Skin epidermis (tissue), 12 donors: ENCODE measurements around the gene PTPN13.
"Not testable (repeated sequence)": the region's sequence is repeated elsewhere in the genome, so short reads cannot be mapped to it uniquely, and the experiment has no call there.

Experiments used
- H3K27ac ChIP-seq, 21 experiments: fragments of 200-600 bp; sonication (generic) in 11 of 21; one replicate each; pipeline ENCODE4 v1.5.0; 2020; ENCODE audit warnings: mild to moderate bottlenecking in 3 of 21, inconsistent platforms in 2 of 21, moderate library complexity in 2 of 21
- H3K4me3 ChIP-seq, 7 experiments: fragments of 200-600 bp; sonication (generic) in 2 of 7; one replicate each; pipeline ENCODE4 v1.5.0; 2020; ENCODE audit warnings: inconsistent platforms in 2 of 7, mild to moderate bottlenecking in 2 of 7, moderate library complexity in 1 of 7

The PTPN13 gene

DNA sequence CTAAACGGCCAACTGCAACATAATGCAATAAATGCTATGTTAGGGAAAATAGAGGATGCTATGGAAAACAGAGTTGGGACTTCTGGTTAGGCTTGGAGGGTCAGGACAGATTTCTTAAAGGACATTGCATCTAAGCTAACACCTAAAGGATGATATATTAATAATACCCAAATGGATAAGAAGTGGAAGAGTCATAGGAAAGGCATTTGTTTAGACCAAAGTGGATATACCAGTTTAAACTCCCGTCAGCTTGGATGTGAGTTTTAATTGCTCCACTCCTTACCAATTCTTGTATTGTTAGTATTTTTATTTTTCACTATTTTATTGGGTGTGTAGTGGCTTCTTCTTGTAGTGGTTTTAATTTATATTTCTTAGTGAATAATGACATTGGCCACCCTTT is 93.9 kb downstream of the PTPN13 start:
- Histone ChIP-seq H3K27ac (no peak overlapping the region), H3K4me3 (no peak overlapping the region)

DNA sequence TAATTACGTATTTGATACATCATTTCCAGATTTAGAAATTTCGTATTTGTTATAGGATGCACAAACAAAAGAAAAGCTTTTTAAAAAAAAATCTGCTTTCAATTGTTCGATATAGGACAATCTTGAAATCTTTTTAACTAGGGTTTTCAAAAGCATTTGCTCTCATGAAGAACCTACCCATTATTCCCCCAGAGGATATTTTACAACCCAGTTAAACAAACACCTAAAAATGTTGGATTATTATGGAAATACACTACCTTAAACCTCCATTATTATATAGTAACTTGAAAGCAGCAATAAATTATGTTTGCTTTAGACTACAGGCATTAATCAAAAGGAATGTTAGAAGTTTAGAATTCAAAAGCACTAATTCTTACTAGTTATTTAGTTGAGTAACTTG is 110.5 kb downstream of the PTPN13 start:
- Histone ChIP-seq H3K27ac (no peak overlapping the region), H3K4me3 (no peak overlapping the region)

DNA sequence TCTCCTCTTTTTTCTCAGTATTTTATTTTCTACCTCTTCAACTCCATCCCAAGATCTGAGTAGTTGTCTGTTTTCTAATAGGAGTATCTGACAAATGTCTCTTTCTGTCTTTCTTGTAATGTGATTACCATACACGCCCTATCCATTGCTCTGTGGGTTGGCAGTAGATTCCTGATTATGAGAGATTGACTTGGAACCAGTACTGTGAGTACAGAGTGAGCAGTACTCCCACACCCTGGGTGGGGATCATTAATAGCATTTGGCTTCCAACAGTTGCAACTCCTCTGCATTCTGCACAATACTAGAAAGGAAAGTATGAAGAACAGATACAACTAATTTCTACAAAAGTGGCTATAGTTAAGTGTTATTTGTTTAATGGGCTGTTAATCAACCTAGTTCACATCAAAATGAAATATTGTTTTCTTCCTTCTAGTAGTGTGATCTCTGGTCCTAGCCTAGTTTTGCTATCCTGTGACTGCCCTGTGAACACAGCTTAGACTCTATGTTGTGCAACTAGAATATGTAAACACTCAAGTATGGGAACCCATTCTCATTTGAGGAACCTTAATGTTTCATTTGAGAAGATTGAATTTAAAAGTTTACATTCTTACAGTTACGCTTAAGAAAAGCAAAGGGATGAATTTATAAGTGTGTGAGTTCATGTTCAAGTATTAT is 112.9 kb downstream of the PTPN13 start:
- Histone ChIP-seq H3K4me3 (no peak overlapping the region), H3K27ac (peak overlapping the region in 6 of 21 experiments; percentile 2 to 61 (median 20))

DNA sequence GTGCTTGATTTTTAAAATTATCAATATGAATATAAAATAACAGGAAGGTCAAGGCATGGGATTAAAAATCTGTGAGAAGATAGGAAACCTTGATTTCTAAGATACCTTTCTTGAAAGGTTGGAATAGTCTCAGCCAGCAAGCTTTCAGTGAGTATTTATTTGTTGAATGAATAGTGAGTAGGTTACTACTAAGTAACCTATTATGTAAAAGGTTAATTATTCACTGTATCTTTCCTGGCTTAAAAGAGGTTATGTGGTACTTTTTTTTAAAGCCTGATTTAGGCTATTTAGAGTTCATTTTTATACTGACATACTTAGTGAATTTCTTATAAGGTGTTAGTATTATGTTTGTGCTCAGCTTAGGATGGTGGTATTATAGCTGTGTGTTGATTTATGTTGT is 123.5 kb downstream of the PTPN13 start:
- H3K4me3 ChIP-seq, result no peak overlapping the region
- no peak overlapping the region for H3K27ac ChIP-seq

DNA sequence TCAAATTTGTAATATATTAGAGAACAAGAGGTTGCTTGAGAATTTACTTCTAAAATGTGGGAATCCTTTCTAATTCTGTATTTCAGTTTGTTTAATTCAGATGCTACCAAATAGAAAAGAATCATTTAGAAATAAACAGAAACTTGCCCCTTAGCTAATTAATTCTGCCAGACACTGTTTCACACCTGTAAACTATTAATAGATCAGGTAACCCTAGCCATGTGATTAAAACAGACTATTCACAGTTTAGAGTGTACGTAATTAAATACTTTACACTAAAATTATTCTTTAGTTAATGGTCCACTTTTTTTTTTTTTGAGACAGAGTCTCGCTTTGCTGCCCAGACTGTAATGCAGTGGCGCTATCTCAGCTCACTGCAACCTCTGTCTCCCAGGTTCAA is 124.0 kb downstream of the PTPN13 start:
- no peak overlapping the region for H3K4me3 ChIP-seq

DNA sequence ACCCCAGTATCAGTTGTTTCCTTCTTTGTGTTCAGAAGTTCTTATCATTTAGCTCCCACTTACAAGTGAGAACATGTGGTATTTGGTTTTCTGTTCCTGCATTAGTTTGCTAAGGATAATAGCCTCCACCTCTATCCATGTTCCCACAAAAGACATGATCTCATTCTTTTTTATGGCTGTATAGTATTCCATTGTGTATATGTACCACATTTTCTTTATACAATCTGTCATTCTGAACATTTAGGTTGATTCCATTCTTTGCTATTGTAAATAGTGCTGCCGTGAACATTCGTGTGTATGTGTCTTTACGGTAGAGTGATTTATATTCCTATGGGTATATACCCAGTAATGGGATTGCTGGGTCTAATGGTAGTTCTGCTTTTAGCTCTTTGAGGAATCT is 125.0 kb downstream of the PTPN13 start:
- H3K4me3 ChIP-seq, result not testable (repeated sequence)

More for the DNA sequence above, 124.0 kb downstream of the PTPN13 start:
- H3K27ac ChIP-seq, result no peak overlapping the region

DNA sequence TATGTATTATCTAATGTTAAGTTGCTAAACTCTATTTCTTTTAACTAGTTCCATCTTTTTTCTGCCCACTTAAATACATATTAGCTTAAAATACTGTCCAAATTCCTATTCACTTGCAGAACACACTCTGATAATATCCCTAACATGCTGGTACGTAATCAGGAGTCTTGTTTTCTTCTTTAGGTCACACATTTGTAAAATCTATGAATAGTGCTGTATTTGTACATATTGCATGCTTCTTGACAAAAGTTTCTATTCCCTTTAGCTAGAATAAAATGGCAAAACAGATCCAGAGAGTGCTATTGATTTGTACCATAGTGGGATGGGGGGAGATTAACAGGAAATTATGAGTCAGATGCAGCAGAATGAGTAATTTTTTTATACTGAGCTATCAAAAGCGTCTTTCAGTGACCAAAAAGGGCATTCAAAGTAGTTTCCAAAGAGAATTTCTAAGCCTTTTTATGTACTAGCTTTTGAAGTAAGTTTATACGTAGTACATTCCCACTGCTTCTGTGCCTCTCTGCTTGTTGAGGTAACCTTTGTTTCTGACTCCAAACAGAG is 126.5 kb downstream of the PTPN13 start:
- Histone ChIP-seq H3K27ac (peak overlapping the region in 1 of 21 experiments; percentile 4), H3K4me3 (no peak overlapping the region)

More for the DNA sequence above, 125.0 kb downstream of the PTPN13 start:
- H3K27ac ChIP-seq, result not testable (repeated sequence)

DNA sequence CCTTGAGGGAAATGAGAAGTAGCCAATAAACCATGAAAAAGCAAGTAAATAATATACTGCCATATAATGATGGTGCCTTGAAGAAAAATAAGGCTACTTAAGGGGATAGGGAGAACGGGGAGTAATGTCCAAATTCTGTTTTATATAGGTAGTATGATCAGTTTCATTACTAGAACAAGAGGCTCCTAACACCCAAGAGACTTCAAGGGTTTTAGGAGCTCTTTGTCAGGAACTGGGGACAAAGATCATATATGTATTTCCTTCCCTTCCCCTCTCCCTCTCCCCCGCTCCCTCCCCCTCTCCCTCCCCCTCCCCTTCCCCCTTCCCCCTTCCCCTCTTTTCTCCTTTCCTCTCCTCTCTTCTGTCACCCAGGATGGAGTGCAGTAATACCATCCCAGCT is 127.3 kb downstream of the PTPN13 start:
- Histone ChIP-seq H3K27ac (peak overlapping the region in 2 of 21 experiments; percentile 4 to 6), H3K4me3 (no peak overlapping the region)

DNA sequence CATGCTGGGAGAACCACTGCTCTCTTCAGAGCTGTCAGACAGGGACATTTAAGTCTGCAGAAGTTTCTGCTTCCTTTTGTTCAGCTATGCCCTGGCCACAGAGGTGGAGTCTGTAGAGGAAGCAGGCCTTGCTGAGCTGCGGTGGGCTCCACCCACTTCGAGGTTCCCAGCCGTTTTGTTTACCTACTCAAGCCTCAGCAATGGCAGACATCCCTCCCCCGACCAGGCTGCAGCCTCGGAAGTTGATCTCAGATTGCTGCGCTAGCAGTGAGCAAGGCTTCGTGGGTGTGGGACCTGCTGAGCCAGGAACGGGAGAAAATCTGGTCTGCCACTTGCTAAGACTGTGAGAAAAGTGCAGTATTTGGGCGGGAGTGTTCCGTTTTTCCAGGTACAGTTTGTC is 136.2 kb downstream of the PTPN13 start:
- Histone ChIP-seq H3K27ac (no peak overlapping the region), H3K4me3 (no peak overlapping the region)

DNA sequence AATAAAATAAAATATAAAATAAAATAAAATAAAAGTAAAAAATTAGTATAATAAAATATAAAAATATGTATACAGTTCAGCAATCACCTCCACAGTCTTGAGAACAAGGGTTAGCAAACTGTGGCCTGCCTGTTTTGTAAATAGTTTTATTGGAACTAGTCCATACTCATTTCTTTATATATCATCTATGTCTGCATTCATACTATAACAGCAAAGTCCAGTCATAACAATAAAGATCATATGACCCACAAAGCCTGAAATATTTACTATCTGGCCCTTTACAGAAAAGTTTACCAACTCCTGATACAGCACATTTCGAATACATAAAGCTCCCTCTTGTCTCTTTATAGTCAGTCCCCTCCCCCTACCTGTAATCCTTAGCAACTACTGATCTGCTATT is 143.1 kb downstream of the PTPN13 start:
- no peak overlapping the region for H3K27ac ChIP-seq
- H3K4me3 ChIP-seq, result no peak overlapping the region

DNA sequence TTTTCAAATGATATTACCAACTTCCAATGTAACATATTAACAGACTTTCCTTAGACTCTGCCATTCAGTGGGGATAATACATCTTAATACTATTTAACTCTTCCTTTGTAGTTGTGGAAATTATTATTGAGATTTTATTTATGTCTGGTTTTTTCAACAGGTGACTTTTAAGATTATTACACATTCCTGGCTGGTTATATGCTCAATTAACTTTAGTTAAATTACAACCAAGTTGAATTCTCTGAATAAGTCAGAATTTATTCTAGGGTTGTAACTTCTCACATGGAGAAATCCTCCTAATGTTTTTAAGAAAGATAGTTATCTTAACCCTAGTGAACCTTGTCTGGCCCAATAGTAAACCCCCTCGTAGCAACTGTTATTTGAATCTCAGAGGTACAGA is 147.7 kb downstream of the PTPN13 start:
- Histone ChIP-seq H3K4me3 (no peak overlapping the region), H3K27ac (no peak overlapping the region)

DNA sequence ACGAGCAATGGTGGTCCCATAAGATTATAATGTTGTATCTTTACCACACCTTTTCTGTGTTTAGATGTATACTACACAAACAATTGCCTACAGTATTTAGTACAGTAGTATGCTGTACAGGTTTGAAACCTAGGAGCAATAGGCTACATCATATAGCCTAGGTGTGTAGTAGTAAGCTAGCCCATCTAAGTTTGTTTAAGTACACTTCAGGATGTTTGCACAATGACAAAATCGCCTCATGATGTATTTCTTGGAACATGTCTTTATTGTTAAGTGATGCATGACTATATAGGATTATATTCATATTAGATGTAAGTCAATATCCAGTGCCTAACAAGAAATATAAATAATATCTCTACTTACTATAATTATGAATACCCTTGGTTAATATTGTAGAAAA is 150.5 kb downstream of the PTPN13 start:
- H3K4me3 ChIP-seq, result no peak overlapping the region
- H3K27ac ChIP-seq, result no peak overlapping the region

DNA sequence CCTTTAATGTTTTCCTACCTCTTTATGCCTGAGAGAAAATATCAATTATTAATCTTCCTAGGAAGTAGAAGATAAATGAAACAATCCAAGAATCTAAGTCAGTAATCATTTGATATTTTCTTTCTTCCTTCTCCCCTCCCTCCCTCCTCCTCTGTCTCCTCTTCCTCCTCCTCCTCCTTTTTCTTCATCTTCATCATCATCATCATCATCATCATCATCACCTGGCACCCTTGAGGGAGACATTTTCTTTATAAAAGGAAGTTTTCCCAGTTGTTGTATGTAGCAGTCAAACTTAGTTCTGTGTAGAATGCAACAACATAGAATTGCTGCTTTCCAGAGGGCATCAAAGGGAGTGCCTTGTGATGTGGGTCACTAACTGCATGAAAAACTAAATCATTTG is 155.0 kb downstream of the PTPN13 start:
- H3K4me3 ChIP-seq, result no peak overlapping the region

DNA sequence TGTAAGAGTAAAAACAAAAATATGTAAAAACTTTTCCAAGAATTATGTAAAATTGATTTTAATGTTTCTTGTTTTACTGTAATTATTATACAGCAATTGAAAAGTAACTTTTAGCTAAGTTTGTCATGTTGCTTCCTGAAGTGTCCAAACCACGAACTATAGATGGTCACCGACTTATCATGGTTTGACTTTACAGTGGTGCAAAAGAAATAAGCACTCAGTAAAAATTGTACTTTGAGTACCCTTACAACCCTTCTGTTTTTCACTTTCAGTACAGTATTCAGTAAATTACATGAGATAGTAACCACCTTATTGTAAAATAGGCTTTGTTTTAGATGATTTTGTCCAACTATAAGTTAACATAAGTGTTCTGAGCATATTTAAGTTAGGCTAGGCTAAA is 161.3 kb downstream of the PTPN13 start:
- Histone ChIP-seq H3K27ac (no peak overlapping the region), H3K4me3 (no peak overlapping the region)

More for the DNA sequence above, 155.0 kb downstream of the PTPN13 start:
- H3K27ac ChIP-seq, result no peak overlapping the region

DNA sequence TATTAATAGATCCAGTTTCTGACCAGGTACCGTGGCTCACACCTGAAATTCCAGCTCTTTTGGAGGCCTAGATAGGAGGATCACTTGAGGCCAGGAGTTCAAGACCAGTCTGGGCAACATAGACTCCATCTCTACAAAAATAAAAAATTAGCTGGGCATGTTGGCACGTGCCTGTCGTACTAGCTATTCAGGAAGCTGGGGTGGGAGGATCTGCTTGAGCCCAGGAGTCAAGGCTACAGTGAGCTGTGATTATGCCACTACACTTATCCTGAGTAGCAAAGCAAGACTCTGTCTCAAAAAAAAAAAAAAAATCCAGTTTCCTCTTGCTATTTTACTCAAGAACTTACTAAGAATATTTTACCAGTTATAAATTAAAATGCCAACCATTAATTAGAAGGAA is 163.4 kb downstream of the PTPN13 start:
- no peak overlapping the region for H3K4me3 ChIP-seq

DNA sequence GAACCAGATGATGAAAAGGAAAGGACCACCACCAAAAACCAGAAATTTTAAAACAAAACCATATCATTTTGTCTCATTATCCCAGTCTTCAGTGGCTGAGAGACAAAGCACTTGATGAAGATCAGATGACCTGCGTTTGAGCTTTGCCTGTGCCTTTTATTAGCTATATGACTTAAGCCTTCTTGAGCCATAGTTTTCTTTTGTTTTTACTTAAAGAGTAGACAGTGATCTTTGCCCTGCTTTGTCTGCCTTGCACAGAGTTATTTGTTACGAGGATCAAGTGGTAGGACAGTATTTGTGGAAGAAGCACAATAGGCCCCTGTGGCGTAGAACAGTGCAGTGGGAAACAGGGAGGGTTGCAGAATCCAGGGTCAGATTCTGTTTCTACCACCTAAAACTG is 165.2 kb downstream of the PTPN13 start:
- Histone ChIP-seq H3K27ac (no peak overlapping the region), H3K4me3 (no peak overlapping the region)

More for the DNA sequence above, 163.4 kb downstream of the PTPN13 start:
- H3K27ac ChIP-seq, result no peak overlapping the region

DNA sequence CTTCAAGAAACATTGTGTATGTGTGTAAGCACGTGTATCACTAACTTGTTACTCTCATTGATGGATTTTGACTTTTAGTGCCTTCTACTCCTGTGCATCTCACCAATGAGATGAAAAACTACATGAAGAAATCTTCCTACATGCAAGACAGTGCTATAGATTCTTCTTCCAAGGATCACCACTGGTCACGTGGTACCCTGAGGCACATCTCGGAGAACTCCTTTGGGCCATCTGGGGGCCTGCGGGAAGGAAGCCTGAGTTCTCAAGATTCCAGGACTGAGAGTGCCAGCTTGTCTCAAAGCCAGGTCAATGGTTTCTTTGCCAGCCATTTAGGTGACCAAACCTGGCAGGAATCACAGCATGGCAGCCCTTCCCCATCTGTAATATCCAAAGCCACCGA is 168.5 kb downstream of the PTPN13 start:
- H3K27ac ChIP-seq, result no peak overlapping the region
- no peak overlapping the region for H3K4me3 ChIP-seq

DNA sequence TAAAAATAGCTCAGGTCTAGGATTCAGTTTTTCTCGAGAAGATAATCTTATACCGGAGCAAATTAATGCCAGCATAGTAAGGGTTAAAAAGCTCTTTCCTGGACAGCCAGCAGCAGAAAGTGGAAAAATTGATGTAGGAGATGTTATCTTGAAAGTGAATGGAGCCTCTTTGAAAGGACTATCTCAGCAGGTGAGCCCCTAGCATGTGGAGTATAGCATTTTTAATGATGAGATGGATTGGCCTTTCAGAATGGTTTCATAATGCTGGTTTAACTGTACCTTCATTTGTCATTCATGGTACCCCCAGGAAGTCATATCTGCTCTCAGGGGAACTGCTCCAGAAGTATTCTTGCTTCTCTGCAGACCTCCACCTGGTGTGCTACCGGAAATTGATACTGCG is 175.7 kb downstream of the PTPN13 start:
- no peak overlapping the region for H3K4me3 ChIP-seq

DNA sequence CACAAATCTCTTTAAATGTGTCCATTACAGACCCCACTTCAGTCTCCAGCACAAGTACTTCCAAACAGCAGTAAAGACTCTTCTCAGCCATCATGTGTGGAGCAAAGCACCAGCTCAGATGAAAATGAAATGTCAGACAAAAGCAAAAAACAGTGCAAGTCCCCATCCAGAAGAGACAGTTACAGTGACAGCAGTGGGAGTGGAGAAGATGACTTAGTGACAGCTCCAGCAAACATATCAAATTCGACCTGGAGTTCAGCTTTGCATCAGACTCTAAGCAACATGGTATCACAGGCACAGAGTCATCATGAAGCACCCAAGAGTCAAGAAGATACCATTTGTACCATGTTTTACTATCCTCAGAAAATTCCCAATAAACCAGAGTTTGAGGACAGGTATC is 177.0 kb downstream of the PTPN13 start:
- Histone ChIP-seq H3K4me3 (no peak overlapping the region), H3K27ac (no peak overlapping the region)

More for the DNA sequence above, 175.7 kb downstream of the PTPN13 start:
- H3K27ac ChIP-seq, result no peak overlapping the region

DNA sequence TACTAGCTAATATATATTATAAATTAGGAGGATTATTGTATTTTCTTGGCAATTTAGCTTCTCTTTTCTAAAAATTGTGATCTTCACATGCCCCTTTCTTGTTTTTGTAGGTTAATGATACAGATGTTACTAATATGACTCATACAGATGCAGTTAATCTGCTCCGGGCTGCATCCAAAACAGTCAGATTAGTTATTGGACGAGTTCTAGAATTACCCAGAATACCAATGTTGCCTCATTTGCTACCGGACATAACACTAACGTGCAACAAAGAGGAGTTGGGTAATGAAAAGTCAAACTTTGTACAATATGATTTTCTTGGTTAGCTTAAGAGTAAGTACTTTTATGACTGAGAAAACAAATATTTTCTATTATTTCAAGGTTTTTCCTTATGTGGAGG is 180.9 kb downstream of the PTPN13 start:
- H3K4me3 ChIP-seq, result no peak overlapping the region
- H3K27ac ChIP-seq, result no peak overlapping the region

DNA sequence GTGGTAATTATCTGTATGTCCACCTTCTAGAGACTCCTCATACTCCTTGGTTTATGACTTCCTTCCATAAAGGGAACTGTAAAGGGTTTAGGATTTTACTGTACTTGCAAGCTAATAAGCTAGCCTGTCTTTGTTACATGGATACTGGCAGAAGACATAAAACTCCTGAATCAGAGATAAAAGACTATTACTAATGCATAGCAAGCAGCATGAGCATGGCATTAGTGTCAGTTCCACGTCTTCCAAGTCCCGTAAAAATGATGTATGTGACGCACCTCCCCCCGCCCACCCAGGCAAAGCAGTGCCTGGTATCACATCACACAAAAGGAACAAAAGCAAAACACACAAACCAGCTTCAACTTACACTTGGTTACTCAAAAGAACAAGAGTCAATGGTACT is 184.1 kb downstream of the PTPN13 start:
- H3K4me3 ChIP-seq, result no peak overlapping the region
- no peak overlapping the region for H3K27ac ChIP-seq

DNA sequence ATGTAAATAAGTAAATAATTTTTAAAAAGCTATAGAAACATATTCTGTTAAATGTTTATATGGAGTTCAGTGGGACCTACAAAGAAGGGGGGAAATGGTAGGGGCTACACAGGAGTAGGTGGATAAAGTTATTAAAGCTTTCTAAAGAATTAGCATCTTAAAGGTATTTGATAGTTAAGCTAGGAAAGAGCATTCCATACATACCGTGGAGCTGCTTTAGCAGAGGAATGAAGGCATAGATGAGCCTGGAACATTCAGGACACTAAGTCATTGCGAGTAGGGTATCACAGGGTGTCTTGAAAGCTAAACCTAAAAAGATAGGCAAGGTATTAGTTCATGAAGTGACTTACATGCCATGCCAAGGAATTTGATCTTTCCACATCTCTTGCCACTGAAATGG is 194.7 kb downstream of the PTPN13 start:
- no peak overlapping the region for H3K27ac ChIP-seq
- H3K4me3 ChIP-seq, result no peak overlapping the region
